Measurements from ENCODE around the gene ALAD.
"Not testable (repeated sequence)": the region's sequence is repeated elsewhere in the genome, so short reads cannot be mapped to it uniquely, and the experiment has no call there.

ALAD gene

DNA sequence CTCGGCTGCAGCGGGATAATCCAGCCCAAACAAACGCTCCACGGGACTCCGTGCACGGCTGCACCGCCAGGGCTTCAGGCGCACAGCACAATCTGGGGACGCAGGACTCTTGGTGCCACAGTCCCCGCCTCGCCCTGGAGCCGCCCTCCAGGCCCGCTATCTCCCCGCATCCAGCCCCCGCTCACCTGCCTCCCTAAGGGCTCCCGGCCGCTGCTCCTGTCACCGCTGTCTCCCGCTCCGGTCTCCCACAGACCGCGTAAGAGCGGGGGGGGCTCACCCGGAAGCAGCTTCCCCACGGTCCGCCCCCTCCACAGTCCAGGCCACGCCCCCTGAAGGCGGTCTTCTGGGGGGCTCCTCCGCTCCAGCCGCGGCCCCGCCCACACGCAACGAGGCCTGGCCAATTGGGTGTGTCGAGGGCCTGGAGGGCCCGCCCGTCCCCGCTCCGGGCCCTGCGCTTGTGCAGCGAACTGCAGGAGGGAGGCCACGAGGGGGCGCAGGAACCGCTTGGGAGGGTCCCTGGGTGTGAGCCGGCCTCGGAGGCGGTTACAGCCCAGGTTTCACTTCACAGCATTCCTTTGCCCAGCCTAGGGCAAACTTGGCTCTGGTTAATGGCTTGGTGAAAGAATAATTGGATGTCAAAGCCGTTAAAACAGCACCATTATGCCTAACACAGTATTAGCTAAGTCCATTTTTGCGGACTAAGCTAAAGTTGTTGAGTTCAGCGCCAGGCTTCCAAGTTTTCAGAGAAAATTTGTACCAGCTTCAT lies at the start of gene ALAD:
Gene ALAD (minus strand): TSS at position 258 of the 766 bp plus-strand sequence. CDS start 7,725 bp downstream, outside the sequence.
- DNase-seq, result peak; percentile 99

DNA sequence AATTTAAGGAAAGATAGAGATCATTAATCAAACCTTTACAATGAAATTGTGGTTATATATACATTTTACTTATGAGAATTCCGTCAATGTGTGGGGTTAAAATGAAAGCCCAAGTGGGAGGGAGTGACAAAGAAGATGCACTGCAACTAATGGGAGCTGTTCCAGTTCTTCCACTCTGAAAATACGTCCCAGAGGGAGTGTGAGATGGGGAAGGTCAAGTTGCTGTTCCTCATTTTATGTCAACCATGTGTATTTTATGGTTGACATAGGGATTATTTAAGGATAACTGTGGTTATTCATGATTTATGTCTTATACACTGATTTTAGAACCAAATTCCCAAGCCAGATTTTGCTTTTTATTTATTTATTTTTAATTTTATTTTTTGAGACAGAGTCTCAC lies 48.3 kb upstream of the ALAD start:
- DNase-seq, result no peak

DNA sequence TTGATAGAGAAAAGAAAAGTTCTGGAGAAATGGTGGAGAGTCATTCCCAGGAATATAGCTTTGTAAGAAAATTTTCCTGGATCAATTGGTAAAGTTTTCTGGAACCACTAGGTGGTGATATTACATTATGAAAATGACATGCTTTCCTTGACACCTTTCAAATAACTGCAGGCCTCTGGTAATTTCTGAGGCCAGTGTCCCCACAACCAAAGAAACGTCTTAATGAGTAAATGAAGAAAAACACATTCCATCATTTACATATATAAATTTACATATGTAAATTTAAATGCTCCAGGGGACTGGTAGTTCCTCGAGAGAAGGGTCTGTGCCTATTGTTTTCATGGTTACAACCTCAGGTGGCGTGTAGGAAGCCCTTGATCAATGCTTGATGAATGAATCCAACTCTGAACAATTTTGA lies 45.2 kb upstream of the ALAD start:
- no peak for DNase-seq

DNA sequence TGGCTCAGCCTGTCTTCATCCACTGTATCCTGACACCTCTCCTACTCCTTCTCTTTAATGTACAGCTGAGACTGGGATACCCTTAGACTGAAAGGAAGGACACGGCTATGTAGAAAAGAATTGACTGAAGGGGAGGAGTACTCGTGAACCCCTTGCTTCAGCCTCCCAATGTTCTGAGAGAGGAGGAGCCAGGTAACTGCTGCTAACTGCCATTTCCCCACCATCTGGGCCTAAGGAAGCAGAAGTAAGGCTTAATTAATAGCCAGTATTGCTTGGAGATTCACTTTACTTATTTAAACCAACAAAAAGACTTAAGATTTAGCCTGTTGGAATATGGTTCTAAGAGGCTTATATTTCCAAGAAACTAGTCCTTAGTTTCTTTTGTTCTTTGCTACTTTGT lies 43.7 kb upstream of the ALAD start:
- no peak for DNase-seq

DNA sequence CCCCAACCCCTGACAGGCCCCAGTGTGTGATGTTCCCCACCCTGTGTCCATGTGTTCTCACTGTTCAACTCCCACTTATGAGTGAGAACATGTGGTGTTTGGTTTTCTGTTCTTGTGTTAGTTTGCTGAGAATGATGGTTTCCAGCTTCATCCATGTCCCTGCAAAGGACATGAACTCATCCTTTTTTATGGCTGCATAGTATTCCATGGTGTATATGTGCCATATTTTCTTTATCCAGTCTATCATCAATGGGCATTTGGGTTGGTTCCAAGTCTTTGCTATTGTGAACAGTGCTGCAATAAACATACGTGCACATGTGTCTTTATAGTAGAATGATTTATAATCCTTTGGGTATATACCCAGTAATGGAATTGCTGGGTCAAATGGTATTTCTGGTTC lies 36.6 kb upstream of the ALAD start:
- not testable (repeated sequence) for DNase-seq

DNA sequence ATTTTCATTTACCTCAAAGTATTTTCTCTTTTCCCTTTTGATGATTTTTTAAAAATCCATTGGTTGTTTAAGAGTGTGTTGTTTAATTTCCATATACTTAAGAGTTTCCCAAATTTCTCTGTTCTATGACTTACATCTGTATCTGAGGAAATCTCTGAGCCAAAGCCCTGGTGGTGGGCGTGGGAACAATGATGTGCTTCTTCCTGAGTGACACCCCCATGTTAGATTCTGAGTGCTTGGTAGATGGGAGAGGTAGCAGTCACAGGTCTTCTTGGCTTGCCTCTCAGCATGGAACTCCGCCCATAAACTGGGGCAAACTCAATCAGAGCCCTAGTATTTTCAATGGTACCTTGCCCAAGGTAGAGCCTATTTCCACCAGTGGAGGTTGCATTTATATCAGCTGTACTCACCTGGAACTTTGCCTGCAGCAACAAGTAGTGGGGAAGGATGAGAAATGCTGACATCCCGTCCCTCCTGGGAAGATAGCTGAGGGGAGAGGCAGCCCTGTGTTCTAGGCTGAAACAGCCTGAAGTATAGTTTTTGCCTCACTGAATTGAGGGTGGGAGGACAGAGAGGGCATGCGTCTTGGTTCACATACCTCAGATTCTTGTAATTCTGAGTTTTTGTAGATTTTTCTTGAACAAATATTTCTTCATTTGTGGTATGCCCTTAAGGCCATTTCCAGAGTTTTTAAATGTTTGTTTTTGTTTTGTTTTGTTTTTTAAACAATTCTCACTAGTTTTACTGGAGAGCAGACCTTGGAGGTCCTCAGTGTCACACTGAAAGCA lies 35.8 kb upstream of the ALAD start:
- DNase-seq, result no peak

DNA sequence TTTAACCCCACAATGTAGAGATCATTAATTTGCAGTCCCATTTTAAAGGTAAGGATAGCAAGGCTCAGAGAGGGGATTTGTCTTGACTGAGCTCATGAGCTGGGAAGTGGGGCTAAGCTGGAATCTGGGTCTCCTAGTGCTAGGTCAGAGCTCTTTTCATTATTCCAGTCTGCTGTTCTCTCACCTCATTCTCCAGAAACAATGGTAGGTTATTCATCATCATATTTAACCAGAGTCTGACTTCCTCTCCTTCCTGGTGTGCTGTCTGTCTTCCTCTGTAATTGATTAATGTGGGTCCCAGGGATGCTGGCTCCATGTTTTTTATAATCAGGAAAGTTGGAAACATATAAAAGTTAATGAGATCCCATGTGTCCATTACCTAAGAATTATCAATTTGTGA lies 30.1 kb upstream of the ALAD start:
- DNase-seq, result no peak

DNA sequence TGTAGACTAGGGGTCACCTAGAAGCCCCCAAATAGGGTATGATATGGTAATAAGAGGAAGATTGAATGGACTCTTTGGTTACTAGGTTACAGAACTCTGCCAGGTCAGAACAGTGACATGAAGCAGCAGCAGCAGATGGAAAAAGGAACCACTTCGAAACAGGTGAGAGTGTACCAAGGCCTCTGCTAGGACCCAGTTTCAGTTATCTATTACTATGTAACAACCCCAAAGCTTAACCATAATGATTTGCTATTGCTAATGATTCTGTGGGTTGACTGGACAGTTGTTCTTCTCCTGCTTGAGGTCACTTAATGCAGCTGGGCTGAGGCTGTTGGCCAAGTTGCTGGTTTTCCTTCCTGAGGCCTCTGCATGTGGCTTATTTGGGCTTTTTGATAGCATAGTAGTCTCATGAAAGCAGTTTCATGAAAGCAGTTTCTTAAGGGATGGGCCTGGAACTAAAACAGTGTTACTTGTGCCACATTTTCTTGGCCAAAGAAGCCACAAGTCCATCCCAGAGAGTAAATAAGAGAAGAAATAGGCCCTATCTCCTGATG lies 27.1 kb upstream of the ALAD start:
- no peak for DNase-seq

DNA sequence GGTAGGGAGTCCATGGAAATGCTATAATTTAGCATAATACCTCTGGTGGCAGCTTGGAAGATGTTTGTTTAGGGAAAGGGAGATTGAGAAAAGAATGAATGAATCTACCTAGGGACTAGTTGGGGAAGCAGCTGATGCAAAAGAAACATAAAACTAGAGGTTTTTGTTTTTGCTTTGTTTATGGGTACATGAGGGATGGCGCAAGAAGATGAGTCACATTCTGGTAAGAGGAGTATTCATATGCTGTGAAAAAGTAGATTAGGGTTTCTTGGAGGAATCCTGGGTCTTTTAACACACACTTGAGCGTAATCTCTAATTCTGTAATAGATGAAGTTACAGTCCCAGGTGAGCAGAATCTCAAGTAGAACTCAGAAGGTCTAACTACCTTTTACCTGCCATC lies 26.5 kb upstream of the ALAD start:
- no peak for DNase-seq

DNA sequence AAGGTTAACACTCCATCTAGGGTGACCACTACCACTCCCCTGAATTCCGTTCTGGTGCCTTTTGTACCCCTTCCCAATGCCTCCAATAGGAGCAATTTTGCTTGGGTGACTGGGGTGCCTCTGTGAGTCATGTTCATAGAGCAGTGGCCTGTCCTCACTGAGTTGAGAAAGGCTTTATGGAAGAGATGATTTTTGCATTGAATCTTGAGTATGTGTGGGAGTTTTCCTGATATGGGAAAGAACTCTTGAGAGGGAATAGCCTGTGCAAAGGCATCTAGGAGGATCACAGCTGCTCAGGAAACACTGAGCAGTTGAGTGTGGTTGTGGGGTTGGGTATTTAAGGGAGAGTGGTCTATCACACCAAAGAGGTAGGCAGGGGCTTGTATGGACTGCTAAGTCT lies 25.6 kb upstream of the ALAD start:
- DNase-seq, result no peak

DNA sequence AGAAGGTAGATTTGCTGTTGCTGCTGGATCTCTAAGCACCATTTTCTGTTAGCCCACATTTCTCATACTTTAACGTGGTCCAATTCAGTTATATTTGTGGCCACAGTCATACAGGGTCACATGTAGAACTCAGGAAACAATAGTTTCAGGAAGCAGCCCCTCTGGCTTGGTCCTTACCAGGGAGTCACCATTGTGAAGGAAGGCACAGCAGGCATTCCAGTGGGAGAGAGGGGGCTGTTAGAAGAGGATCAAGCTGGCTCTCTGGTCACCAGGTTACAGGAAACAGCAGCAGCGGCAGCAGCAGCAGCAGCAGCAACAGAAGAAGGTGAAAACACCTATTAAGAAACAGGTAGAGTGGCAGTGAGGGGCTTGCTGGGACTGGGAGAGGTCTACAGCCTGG lies 24.0 kb upstream of the ALAD start:
- no peak for DNase-seq

DNA sequence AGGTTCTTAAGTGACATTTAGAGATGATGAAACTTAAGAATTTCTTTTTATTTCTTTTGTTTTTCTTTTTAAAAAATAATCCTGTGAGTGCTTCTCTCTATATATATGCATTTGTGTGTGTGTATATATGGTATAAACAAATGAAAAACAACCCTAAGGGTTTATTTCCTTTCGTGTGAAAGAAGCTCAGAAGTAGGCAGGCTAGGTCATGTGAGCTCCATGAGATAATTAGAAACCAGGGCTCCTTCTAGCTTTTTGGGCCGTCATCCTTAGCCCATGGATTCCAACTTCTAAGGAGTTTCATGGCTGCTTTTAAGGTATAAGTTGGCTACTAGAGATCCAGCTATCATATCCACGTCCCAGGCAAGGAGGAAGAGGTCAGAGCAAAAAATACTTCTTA lies 20.6 kb upstream of the ALAD start:
- no peak for DNase-seq

DNA sequence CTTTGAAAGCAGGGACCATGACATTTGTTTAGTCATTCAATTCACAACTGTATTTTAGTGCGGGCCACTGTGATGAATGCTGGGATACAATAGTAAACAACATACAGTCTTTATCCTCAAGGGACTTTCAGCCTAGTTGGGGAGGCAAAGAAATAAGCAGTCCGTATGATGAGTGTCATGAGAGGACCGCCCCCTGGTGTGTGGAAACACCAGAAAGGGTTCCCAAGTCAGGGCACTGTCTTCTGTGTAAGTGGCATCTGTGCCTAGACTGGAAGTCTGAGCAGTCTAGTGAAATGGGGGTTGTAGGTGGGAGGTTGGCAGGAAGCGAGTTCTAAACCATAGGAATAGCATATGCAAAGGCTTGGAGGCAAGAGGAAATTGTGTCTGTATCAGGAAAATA lies 16.3 kb upstream of the ALAD start:
- DNase-seq, result no peak

DNA sequence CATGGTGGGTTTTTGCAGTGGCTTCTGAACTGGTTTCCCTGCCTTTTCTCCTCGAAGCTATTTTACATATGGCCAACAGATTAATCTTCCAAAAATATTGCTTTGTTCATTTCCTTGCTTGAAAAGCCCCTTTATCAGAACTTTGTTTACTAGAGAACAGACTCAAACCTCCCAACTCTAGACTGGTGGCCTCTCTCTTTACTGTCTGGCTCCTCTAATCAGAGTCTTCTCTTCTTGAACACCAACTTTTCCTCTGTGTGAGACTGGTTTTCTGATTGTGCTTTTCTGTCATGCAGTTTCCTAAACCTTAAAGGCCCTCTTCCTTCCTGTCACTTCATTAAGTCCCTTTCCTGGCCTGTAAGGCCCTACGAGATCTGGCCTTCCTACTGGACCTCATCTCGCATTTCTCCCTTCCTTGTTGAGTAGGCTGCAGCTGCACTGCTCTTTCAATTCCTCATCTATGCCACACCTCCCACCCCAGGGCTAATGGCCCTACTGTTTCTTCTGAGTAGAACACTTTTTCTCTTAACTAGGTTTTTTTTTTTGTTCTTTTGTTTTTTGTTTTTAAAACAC lies 15.2 kb upstream of the ALAD start:
- DNase-seq, result no peak

DNA sequence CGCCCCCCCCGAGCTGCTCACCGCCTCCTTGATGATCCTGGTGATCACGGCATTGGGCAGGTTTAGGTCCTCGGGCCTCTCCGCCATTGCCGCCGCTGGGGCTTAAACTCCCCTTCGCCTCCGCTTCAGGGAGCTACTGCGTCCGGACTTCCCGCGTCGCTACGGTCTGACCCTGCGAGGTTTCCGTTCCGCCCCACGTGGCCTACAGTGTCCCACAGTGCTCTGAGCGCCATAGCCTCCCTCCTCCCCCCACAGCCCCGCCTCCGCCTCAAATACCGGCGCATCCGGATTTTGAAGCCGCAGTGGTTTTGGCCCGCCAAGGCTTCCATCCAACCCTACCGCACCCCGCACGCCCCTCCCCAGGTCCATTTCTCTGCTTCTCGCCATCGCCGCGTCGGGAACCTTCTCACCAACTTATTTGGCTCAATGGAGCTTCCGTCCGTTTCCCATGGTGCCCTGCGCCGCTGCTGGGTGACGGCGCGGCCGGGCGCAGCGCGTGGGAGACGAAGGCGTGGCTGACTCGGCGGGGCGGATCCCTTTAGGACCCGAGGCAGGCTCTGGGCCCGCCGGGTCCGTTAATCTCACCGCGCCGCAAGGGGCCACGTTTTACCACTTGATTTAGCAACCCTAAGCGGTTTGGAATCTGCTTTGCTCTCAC lies 9.3 kb upstream of the ALAD start, which contains the start of the genes C9orf43 and POLE3:
Gene C9orf43 (plus strand): TSS at position 541 of the 658 bp plus-strand sequence. CDS start 2,747 bp downstream, outside the sequence.
Gene POLE3 (minus strand): TSS at position 469 of the 658 bp plus-strand sequence. CDS start 382 bp downstream, at position 87.
- peak; percentile 98 for DNase-seq

DNA sequence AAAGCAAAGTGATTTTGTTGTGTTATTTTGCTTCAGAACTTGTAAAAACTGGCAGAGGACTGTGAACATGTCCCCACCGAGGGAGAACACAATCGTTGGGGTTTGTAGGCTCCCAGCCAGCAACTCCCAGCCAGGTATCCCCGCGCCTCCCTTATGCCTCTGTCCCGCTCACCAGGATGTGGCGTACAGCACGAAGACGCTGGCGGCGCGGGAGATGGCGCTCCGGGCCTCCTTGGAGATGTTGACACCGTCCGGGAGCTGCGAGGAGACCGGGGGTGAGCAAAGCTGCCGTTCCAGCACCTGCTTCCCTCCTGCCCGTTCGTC lies 8.8 kb upstream of the ALAD start:
- no peak for DNase-seq

DNA sequence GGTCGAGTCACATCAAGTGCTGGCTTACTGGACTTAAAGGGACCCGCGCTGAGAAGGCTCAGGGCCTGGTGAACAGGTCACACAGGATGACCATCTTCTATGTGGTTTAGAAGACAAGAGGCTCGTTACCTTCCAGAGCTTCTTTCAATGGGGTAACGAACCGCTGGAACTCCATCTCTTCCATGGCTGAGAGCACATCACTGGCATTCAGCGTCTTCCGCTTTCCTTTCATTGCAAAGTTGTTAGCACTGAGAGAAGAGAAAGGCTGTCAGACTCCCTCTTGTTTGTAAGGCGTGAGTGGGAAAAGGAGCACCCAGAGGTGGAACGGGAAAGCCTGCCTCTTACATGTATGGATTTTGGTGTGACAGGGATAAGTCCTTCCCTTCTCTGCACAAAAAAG lies 8.4 kb upstream of the ALAD start:
- DNase-seq, result no peak

DNA sequence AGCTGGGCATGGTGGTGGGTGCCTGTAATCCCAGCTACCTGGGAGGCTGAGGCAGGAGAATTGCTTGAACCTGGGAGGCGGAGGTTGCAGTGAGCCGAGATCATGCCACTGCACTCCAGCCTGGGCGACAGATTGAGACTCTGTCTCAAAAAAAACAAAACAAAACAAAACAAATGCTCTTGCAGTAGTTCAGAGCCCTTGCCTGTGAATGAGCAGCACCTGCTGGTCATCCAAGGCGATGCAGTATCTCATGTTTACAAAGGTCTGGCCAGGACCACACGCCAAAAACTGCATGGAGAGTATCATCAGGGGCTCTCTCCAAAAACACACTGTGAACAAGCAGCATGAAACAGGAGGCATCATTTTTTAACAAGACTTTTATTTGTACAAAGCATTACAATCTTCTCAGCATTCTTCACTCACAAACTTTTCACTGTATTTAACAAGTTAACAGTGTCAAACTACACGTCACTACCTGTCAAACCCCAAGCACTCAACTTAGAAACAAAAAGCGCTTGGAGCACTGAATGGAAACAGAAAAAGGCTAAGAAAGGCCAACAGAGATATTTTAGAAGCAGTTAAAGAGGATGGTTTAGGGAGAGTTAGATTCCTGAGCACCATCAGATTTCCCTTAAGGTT lies 5.9 kb upstream of the ALAD start:
- DNase-seq, result peak; percentile 67

DNA sequence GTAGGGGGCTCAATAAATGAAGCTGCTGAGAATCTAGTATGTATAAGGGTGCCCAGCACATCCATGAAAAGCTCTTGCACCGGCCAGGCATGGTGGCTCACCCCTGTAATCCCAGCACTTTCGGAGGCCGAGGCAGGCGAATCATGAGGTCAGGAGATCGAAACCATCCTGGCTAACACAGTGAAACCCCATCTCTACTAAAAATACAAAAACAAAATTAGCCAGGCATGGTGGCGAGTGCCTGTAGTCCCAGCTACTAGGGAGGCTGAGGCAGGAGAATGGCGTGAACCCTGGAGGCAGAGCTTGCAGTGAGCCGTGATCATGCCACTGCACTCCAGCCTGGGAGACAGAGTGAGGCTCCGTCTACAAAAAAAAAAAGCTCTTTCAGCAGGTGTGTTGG lies 5.3 kb upstream of the ALAD start:
- DNase-seq, result not testable (repeated sequence)

DNA sequence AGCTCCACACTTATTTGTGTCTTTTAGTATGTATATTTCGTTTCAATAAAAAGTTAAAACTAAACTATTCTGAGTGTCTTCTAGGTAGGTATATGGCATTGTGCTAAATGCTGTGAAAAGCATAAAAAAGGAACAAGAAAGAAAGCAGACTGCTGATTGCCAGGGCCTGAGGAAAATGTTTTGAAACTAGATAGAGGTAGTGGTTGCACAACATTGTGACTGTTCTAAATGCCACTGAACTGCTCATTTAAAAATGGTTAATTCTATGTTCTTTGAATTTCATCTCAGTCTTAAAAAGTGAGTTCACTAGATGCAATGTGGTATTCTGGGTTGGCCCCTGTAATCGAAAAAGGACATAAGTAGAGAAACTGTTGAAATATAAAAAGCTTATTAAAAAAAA lies 2.6 kb upstream of the ALAD start:
- no peak for DNase-seq

DNA sequence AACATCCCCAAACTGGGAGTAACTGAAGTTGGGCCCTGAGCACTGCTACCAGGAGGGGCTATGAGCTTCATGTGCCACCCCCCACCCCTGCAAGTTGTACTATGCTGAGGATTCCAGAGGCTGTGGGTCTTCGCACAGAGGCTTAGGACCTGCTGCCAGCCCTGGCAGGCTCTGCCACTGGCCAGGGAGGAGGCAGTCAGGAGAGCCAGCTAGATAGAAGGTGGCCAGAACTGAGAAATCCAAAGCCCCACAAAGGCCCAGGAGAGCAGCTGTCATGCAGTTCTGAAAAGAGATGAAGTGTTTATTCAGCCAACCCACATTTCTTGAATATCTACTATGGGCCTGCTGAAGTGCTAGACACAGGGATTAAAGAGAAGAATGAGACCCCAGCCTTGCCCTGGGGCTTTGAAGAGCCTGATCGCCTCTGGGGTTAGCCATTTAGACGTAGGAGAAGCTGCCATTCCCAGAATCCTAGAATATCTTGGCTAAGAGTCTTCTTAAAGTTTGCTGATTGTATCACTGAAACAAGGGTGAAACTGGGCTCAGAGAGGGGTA lies 1.4 kb downstream of the ALAD start:
- no peak for DNase-seq

DNA sequence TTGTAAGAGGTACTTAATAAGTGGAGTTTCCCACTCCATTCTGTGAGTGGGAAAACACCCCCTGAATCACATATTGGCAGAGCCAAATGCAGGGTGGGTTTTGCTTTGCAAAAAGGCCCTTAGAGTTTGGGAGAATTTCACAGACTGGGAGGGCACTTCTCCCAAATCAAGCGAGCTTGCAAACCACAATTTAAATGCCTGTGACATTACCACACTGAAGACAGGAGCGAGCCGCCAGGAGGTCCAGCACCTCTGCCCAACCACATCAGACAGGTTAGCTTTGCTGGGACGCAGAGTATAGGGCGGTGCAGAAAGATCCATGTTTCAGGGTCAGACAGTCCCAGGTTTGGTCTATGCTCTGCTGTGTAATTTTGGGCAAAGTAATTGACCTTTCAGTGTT lies 2.3 kb downstream of the ALAD start:
- DNase-seq, result no peak

All from activated CD8-positive, alpha-beta memory T cell treated with anti-CD3 and anti-CD28 coated beads for 24 hours (primary cell).